ENCODE results near the gene ABHD2.

DNA sequence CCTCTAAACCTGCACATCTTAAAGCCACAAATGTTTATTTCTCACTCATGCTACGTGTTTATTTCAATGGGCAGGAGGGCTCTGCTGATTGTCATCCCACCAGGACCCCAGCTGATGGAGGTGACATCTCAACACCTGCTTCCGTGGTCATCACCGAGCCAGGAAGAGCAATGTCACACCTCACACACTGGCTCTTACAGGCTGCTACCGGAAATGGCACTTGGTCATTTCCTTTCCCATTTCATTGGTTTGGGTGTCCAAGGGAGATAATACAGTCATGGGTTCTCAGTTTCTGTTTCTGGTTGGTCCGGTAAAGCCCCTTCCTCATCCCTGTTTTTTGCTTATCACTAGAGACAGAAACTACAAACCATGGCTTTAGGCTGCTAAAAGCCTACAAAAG lies 41.9 kb downstream of the ABHD2 start:
- TF ChIP-seq CTCF (conservative IDR thresholded peaks at IDR 0.05; ENCODE audit: low read length) (no peak), EZH2phosphoT487 (IDR thresholded peaks at IDR 0.05; ENCODE audit: borderline replicate concordance, low read depth, low read length) (no peak)

Measured in OCI-LY7 (cell line).